GM12874 (cell line): ENCODE data around the gene DNAH3.

ENCODE experiments used
- TF ChIP-seq, protein P1 (sequence below): IDR thresholded peaks from 2 replicates; pipeline ENCODE4 v1.5.1; 2011; ENCODE audit warnings: low read depth, mild to moderate bottlenecking, control low read depth, low read length, moderate library complexity; ENCODE audit not compliant: insufficient read depth

Gene DNAH3

DNA sequence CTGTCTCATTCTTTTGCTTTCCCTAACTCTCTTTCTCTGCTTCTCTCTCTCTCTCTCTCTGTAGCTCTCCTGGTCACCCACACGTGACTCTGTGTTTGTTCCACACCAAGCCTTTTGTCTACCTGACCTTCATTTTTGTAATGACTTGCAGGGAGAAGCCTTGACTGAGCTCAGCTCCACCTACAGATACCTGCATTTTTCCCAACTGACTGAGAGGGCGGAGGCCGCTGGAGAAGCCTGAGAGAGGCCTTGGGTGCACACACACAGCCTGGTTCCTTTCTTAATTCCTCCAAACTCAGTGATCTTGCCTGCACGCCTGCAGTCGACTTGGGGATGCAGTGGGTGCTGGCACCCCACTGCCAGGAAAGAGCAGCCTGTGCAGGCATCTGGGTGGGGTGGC, 181.3 kb downstream of the DNAH3 start:
- TF ChIP-seq, protein P1, sequence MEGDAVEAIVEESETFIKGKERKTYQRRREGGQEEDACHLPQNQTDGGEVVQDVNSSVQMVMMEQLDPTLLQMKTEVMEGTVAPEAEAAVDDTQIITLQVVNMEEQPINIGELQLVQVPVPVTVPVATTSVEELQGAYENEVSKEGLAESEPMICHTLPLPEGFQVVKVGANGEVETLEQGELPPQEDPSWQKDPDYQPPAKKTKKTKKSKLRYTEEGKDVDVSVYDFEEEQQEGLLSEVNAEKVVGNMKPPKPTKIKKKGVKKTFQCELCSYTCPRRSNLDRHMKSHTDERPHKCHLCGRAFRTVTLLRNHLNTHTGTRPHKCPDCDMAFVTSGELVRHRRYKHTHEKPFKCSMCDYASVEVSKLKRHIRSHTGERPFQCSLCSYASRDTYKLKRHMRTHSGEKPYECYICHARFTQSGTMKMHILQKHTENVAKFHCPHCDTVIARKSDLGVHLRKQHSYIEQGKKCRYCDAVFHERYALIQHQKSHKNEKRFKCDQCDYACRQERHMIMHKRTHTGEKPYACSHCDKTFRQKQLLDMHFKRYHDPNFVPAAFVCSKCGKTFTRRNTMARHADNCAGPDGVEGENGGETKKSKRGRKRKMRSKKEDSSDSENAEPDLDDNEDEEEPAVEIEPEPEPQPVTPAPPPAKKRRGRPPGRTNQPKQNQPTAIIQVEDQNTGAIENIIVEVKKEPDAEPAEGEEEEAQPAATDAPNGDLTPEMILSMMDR: no peak

DNA sequence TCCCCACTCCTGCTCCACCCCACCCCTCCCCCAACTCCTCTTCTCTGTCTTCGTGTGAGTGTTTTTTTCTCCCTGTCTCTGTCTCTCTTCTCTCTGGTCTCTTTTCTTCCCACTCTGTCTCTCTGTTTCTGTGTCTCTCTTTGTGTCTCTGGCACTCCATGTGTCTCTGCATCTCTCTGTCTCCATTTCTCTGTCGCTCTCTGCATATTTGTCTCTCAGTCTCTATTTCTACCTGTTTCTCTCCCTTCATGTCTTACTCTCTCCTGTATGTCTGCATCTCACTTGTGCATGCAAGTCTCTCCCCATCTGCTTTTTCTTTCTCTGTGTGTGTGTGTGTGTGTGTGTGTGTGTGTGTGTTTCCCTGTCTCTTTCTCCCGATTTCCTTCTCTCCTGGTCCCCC, 181.9 kb downstream of the DNAH3 start:
- TF ChIP-seq, protein P1: no peak

DNA sequence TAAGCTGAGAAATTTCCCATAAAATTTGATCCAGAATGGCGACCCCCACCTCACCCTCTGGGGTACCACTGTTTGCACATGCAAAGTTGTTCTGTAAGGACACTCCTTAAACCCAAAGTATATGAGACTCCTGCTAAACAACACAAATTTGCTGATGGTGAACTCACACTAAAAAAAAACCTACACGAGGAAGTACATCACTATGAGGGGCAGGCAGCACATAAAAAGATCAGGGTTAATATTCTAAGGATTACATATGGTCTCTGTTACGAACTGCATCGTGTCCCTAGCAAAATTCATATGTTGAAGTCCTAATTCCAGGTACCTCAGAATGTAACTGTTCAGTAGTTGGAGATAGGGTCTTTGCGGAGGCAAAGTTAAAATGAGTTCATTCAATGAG, 189.7 kb downstream of the DNAH3 start:
- TF ChIP-seq, protein P1: no peak

DNA sequence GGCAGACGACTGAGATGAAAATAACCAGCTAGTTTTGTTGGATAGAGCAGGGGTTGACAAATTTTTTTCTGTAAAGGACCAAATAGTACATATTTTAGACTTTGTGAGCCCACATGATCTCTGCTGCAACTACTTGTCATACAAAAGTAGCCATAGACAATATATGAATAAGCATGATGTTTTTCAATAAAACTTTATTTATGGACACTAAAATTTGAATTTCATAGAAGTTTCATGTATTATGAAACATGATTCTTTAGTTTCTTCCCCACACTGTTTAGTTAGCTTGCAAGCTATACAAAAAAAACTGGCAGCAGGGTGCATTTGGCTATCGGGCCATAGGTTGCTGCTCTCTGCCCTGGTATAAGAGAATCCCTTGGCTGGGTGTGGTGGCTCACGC, 193.5 kb downstream of the DNAH3 start:
- TF ChIP-seq, protein P1: no peak

DNA sequence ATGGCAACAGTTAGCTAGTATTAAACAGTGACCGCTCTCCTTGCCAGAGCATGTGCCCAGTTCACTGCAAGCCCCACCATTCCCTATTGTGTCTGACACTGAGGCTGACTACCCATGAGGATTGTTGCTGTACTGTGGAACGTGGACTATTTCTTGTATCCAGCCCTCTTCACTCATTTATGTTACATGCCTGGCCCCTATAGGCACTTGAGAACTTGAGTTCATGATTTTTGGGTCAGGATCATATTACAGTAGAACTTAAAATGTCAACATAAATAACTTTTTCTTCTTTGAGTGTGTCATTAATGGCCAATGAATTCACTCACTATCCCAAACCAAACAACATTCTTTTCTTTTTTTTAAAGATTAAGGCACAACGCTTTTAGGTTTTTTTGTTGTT, 194.3 kb downstream of the DNAH3 start:
- TF ChIP-seq, protein P1: no peak

DNA sequence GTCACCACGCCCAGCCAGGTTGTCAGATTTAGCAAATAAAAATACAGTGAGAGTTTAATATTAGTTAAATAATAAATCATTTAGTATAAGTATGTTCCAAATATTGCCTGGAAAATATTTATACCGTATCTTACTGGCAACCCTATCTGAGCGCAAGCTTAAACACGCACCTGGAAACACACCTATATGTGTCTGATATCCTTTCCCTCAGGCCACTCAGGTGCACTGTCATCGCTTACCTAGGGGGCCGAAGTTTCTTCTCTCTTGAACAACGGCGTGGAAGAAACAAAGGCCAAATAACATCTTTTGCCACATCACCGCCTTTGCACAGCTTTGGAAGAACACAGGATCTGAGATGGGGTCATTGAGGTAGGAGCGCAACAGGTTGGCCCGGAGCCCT, 196.1 kb downstream of the DNAH3 start:
- TF ChIP-seq, protein P1: no peak

DNA sequence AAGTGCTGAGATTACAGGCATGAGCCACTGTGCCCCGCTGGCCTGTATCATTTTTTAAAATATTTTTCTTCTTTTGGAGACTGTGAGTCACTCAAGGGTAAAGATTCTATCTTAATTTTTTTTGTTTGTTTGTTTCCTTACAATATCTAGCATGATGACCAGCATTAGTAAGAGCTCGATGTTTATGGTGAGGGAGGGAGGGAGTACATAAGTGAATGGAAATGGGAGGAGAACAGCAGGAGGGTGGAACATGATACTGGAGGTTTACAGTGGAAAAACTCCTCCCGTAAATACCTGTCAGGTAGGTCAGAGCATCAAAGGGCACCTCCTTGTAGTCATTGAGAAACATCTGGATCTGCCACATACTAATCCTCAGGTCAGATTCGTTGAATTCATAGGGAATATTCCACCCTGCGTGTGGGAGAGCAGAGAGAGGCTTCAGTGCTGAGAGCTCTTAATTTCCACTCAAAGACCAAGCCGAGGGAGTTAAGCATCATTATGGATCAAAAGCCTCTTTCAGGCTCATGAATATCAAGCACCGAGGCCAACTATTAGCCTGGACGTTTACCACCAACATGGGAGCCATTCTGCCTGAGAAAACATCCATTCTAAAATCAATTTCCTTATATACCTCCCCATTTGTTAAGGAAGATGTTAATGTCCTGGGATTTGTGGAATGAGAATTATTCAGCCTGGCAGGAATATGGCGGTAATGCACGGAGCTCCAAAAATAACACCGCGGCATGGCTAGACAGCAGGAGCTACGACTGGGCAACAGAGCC, 198.3 kb downstream of the DNAH3 start:
- TF ChIP-seq, protein P1: no peak
